Endothelial cell of umbilical vein (primary cell): ENCODE data around the gene CCDC80. TPM values are rescaled to one million over a fixed set of nuclear protein-coding genes. Genes with fewer than 3 reads are reported as not detected.

Source experiments
- BruUV-seq: library from RNA; stranded (reverse); fragments of 400-500 nt; replicated peaks from 2 replicates; lab custom pipeline; 2021; lab: Mats Ljungman, UMichigan
- CTCF ChIA-PET: fragments of 300-600, 350-600 bp; sonication (Branson Sonifier 250); formaldehyde crosslinking; loops from one replicate; lab custom pipeline; 2021; ENCODE audit warnings: antibody characterized with exemption, inconsistent platforms; lab: Charles Lee
- POLR2A ChIA-PET: fragments of 300-600, 350-600 bp; sonication (Branson Sonifier 250); formaldehyde crosslinking; loops from one replicate; lab custom pipeline; 2021; ENCODE audit warnings: antibody characterized with exemption, inconsistent platforms; lab: Charles Lee
- DNase-seq: peaks from one replicate; pipeline ENCODE4 v3.0.0-alpha.2; 2011; ENCODE audit warnings: low read depth, low spot score
- FAIRE-seq: peaks from 2 replicates; lab custom pipeline; 2011; peaks lifted over from hg19 to GRCh38; lab: Jason Lieb, UNC
- H2AFZ ChIP-seq: 2 replicates; pipeline ENCODE4 v1.6.0; 2012; ENCODE audit warnings: low read depth, low read length, control low read depth, inconsistent platforms
- H3K27ac ChIP-seq: 2 replicates; pipeline ENCODE4 v1.5.1; 2011; ENCODE audit warnings: low read depth, mild to moderate bottlenecking, control low read depth, low read length, moderate library complexity; ENCODE audit not compliant: insufficient read depth
- H3K27me3 ChIP-seq, 2 experiments: 2 replicates each; pipeline versions ENCODE4 v1.6.0 to v1.6.1; 2011; ENCODE audit warnings: low read length in 2 of 2, mixed read lengths in 1 of 2; ENCODE audit not compliant: control insufficient read depth in 2 of 2, insufficient read depth in 2 of 2
- H3K36me3 ChIP-seq, 2 experiments: 2 replicates in 1 of 2; 3 replicates in 1 of 2; pipeline ENCODE4 v1.5.1; 2011; ENCODE audit warnings: low read length in 2 of 2, mild to moderate bottlenecking in 1 of 2, moderate library complexity in 1 of 2; ENCODE audit not compliant: control insufficient read depth in 2 of 2, insufficient read depth in 2 of 2; ENCODE audit errors: extremely low read depth in 1 of 2
- H3K4me1 ChIP-seq: 3 replicates; pipeline ENCODE4 v1.5.1; 2011; ENCODE audit warnings: mild to moderate bottlenecking, low read length; ENCODE audit not compliant: control insufficient read depth, insufficient read depth; ENCODE audit errors: extremely low read depth
- H3K4me2 ChIP-seq: 2 replicates; pipeline ENCODE4 v1.6.1; 2011; ENCODE audit warnings: low read length, control low read depth, mixed read lengths; ENCODE audit not compliant: insufficient read depth
- H3K4me3 ChIP-seq, 3 experiments: fragments of 200-600 bp in 1 of 3; sonication (generic), shearing (Covaris generic) in 1 of 3; replicated peaks in 1 of 3; 2 replicates each; pipeline ENCODE4 v1.5.1; 2011 to 2016; ENCODE audit warnings: control low read depth in 3 of 3, low read length in 3 of 3, mild to moderate bottlenecking in 2 of 3, inconsistent platforms in 1 of 3, low read depth in 1 of 3, moderate library complexity in 1 of 3; ENCODE audit not compliant: insufficient read depth in 1 of 3
- H3K79me2 ChIP-seq: 2 replicates; pipeline ENCODE4 v1.6.0; 2012; ENCODE audit warnings: low read length, inconsistent platforms; ENCODE audit not compliant: control insufficient read depth, insufficient read depth
- H3K9ac ChIP-seq: replicated peaks from 2 replicates; pipeline ENCODE3; 2011; ENCODE audit warnings: low read length, control low read depth; ENCODE audit not compliant: insufficient read depth; ENCODE audit errors: extremely low read depth
- H3K9me1 ChIP-seq: replicated peaks from 3 replicates; pipeline ENCODE4 v1.6.0; 2011; ENCODE audit warnings: mild to moderate bottlenecking, low read length; ENCODE audit not compliant: control insufficient read depth, insufficient read depth; ENCODE audit errors: extremely low read depth
- H3K9me3 ChIP-seq: replicated peaks from 2 replicates; pipeline ENCODE4 v1.5.1; 2012; ENCODE audit warnings: low read length, inconsistent platforms; ENCODE audit not compliant: control insufficient read depth, insufficient read depth
- H4K20me1 ChIP-seq: replicated peaks from 2 replicates; pipeline ENCODE3; 2011; ENCODE audit warnings: mild to moderate bottlenecking, low read length; ENCODE audit not compliant: control insufficient read depth, insufficient read depth; ENCODE audit errors: extremely low read depth
- EZH2 ChIP-seq: IDR thresholded peaks from 2 replicates; pipeline ENCODE4 v1.6.1; 2012; ENCODE audit warnings: borderline replicate concordance, low read depth, mild to moderate bottlenecking, moderate library complexity, low read length, inconsistent platforms; ENCODE audit not compliant: severe bottlenecking
- FOS ChIP-seq: IDR thresholded peaks from 2 replicates; pipeline ENCODE4 v1.6.1; 2011; ENCODE audit warnings: mild to moderate bottlenecking, low read length, moderate library complexity, borderline replicate concordance; ENCODE audit not compliant: insufficient read depth
- GATA2 ChIP-seq: IDR thresholded peaks from 2 replicates; pipeline ENCODE4 v1.7.0; 2011; ENCODE audit warnings: low read depth, mild to moderate bottlenecking, moderate library complexity, mixed read lengths, low read length; ENCODE audit not compliant: insufficient read length, insufficient read depth
- JUN ChIP-seq: IDR thresholded peaks from 2 replicates; pipeline ENCODE4 v1.6.1; 2011; ENCODE audit warnings: borderline replicate concordance, low read depth; ENCODE audit not compliant: insufficient read length, insufficient read depth
- MYC ChIP-seq: IDR thresholded peaks from one replicate; pipeline ENCODE4 v1.6.1; 2011; ENCODE audit warnings: mild to moderate bottlenecking, low read depth, low read length
- POLR2A ChIP-seq: IDR thresholded peaks from 2 replicates; pipeline ENCODE4 v1.6.1; 2012; ENCODE audit warnings: low read depth, mild to moderate bottlenecking, control low read depth, low read length
- POLR2AphosphoS5 ChIP-seq: IDR thresholded peaks from 2 replicates; pipeline ENCODE4 v1.6.1; 2012; ENCODE audit warnings: low read depth, mild to moderate bottlenecking, control low read depth, low read length, moderate library complexity; ENCODE audit not compliant: insufficient read depth
- dilution Hi-C: fragments of 300-500 bp; cut with MboI; formaldehyde crosslinking; loops from one replicate; pipeline ENCODE4 v1.15.0; 2019; ENCODE audit warnings: low sequenced_read_pairs; ENCODE audit not compliant: extremely low pct_ligation_motif_present
- intact Hi-C: fragments of 100-400 bp; cut with micrococcal nuclease; formaldehyde crosslinking; loops from one replicate; pipeline ENCODE4 v1.10.0; 2022
- polyA plus RNA-seq, 4 experiments: library from polyadenylated mRNA; depleted of rRNA in 3 of 4; stranded (reverse) in 3 of 4; unstranded in 1 of 4; fragments of >200 nt; gene quantifications; 2 replicates each; pipeline versions ENCODE4 v1.2.1 to v1.2.3, GENCODE V29; 2011 to 2012; ENCODE audit warnings: missing spikeins in 1 of 4
- total RNA-seq: library from RNA; stranded (reverse); gene quantifications from 2 replicates; pipeline ENCODE4 v1.2.3, GENCODE V29; 2021
- TF ChIP-seq, protein P1 (sequence below), 2 donors: IDR thresholded peaks; 1 replicate in 1 of 2; 2 replicates in 1 of 2; pipeline ENCODE4 v1.5.1; 2011; ENCODE audit warnings: low read length in 2 of 2, mild to moderate bottlenecking in 2 of 2, moderate library complexity in 2 of 2, control low read depth in 1 of 2, inconsistent platforms in 1 of 2, low read depth in 1 of 2; ENCODE audit not compliant: insufficient read depth in 1 of 2; ENCODE audit errors: extremely low read depth in 1 of 2
- TF ChIP-seq, protein P2 (sequence below): IDR thresholded peaks from 2 replicates; pipeline ENCODE4 v1.6.1; 2011; ENCODE audit not compliant: insufficient read depth, insufficient read length

Gene CCDC80
- total and polyA plus RNA-seq, 2 donors (not counting 3 experiments of a cell fraction or from before 2014, with no cell fraction given), result 28.4 to 77.2 TPM

DNA sequence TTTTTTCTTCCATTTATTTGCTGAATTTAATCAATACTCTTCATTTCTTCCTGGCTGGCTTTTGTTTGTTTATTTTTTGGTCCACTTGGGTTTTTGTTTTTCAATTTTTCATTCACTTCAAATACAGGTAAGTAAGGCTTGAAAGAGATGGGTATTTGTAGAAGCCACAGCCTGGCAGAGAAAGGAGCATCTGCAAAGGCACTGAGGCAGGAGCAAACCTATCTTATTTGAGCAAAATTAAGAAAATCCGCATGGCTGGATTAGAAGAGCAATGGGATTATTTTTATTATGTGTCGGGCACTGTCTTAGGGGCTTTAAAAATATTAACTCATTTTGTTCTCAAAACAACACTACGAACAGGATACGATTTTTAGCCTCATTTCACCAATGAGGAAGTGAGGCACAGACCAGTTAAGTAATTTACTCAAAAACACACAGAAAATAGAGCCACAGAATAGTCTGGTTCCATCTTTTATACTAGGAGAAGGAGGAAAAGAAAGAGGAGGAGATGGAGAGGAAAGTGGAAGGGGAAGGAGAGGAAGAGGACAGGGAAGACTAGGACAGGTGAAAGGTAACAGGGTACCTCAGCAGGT is 35.1 kb upstream of the CCDC80 start:
- dilution Hi-C loops (no loop called here), intact Hi-C loops (loop anchor here (2.0 kb wide), 1 partner anchor 23 kb away; no protein-coding TSS in a partner anchor)
- peak overlapping the region; percentile 80 for H3K4me2 ChIP-seq
- POLR2A ChIA-PET, result interaction anchor here (1.3 kb wide), 1 partner anchor 34 kb away, joined by 4 read pairs; no protein-coding TSS in a partner anchor
- H3K27me3 ChIP-seq, result no peaks in the 10 kb centered on the region
- H3K9ac ChIP-seq, result peak overlapping the region; percentile 12
- H3K4me1 ChIP-seq, result peaks cover 12% of the 10 kb centered on the region
- CTCF ChIA-PET, result interaction anchor here (0.8 to 1.6 kb wide), 12 partner anchors 9 to 305 kb away, joined by 3 to 8 read pairs (median 4); no protein-coding TSS in a partner anchor
- no peaks in the 10 kb centered on the region for H3K9me1 ChIP-seq
- H3K9me3 ChIP-seq, result no peaks in the 10 kb centered on the region
- H3K27ac ChIP-seq, result peak overlapping the region; percentile 15
- H3K36me3 ChIP-seq, result no peaks in the 10 kb centered on the region
- FAIRE-seq, result no peak
- no peak overlapping the region for H3K4me3 ChIP-seq
- no peaks in the 10 kb centered on the region for H4K20me1 ChIP-seq
- no peaks in the 10 kb centered on the region for H3K79me2 ChIP-seq
- no peak for DNase-seq
- BruUV-seq, result no TSS peak
- peak overlapping the region; percentile 88 for H2AFZ ChIP-seq
- TF ChIP-seq POLR2A, result no peak
- TF ChIP-seq FOS, result no peak
- TF ChIP-seq, protein P1, sequence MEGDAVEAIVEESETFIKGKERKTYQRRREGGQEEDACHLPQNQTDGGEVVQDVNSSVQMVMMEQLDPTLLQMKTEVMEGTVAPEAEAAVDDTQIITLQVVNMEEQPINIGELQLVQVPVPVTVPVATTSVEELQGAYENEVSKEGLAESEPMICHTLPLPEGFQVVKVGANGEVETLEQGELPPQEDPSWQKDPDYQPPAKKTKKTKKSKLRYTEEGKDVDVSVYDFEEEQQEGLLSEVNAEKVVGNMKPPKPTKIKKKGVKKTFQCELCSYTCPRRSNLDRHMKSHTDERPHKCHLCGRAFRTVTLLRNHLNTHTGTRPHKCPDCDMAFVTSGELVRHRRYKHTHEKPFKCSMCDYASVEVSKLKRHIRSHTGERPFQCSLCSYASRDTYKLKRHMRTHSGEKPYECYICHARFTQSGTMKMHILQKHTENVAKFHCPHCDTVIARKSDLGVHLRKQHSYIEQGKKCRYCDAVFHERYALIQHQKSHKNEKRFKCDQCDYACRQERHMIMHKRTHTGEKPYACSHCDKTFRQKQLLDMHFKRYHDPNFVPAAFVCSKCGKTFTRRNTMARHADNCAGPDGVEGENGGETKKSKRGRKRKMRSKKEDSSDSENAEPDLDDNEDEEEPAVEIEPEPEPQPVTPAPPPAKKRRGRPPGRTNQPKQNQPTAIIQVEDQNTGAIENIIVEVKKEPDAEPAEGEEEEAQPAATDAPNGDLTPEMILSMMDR (IDR thresholded peaks at IDR 0.05; ENCODE audit: extremely low read depth in 1 of 2, insufficient read depth in 1 of 2, low read depth in 1 of 2, low read length in 2 of 2), result no peak

DNA sequence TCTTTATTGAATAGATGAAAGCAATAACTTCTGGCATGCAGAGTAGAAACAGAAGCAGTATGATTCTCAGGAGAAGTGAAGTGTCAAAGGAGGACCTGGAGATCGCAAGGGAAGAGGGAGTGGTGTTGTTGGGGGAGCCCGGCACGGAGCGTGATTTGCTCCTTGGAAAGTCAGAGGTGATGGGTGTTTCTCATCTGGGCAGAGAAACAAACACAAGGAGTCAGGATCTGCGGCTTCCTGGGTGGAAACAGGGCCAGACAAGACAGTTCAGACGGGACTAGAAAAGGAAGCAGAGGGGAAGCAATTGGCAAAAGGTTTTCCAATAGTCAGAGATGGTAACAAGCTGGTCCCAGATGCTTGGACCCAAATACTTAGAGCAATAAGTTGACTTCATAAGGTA is 34.4 kb upstream of the CCDC80 start:
- H3K4me1 ChIP-seq, result peaks cover 12% of the 10 kb centered on the region
- ChIA-PET CTCF (no interaction called here), POLR2A (no interaction called here)
- H3K79me2 ChIP-seq, result no peaks in the 10 kb centered on the region
- H3K4me3 ChIP-seq, result no peak overlapping the region
- no peaks in the 10 kb centered on the region for H3K36me3 ChIP-seq
- no peaks in the 10 kb centered on the region for H3K27me3 ChIP-seq
- no peak overlapping the region for H3K4me2 ChIP-seq
- no peaks in the 10 kb centered on the region for H3K9me3 ChIP-seq
- no peaks in the 10 kb centered on the region for H4K20me1 ChIP-seq
- no peak overlapping the region for H3K27ac ChIP-seq
- no peak overlapping the region for H3K9ac ChIP-seq
- no peak for FAIRE-seq
- DNase-seq, result no peak
- TF ChIP-seq, protein P1 (IDR thresholded peaks at IDR 0.05; ENCODE audit: extremely low read depth in 1 of 2, insufficient read depth in 1 of 2, low read depth in 1 of 2, low read length in 2 of 2), result no peak
- no peak for TF ChIP-seq MYC
- no peak for TF ChIP-seq JUN
- TF ChIP-seq, protein P2, sequence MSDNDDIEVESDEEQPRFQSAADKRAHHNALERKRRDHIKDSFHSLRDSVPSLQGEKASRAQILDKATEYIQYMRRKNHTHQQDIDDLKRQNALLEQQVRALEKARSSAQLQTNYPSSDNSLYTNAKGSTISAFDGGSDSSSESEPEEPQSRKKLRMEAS, result no peak
- no peak for TF ChIP-seq FOS
- no peak for TF ChIP-seq POLR2A
- no peak for TF ChIP-seq EZH2
- TF ChIP-seq GATA2, result no peak
- no peak for TF ChIP-seq POLR2AphosphoS5
- peak overlapping the region; percentile 84 for H2AFZ ChIP-seq
- BruUV-seq, result no TSS peak
- dilution Hi-C loops (no loop called here), intact Hi-C loops (no loop called here)
- no peaks in the 10 kb centered on the region for H3K9me1 ChIP-seq
